ENCODE measurements around the gene CDC42. TPM values are rescaled to one million over a fixed set of nuclear protein-coding genes. Genes with fewer than 3 reads are reported as not detected.

Gene CDC42
- total RNA-seq, 2 donors from 2014 or later = 39.9 to 72.1 TPM

GRCh38 chr1:22024485-22025367 lies 27.8 kb upstream of the CDC42 start:
- peak; percentile 31 to 65 (median 48) for DNase-seq
- Histone ChIP-seq H3K4me1 (peaks cover 27% of the 10 kb centered on the region), H3K27me3 (no peaks in the 10 kb centered on the region), H3K27ac (peak overlapping the region; percentile 65 to 94 (median 90)), H3K4me3 (no peak overlapping the region), H3K9me3 (no peaks in the 10 kb centered on the region), H3K36me3 (replicated peaks in 1 of 2; ENCODE audit: insufficient read depth in 1 of 2, low read depth in 2 of 2) (peaks cover 0 to 2% of the 10 kb centered on the region in 2 donors)
- ATAC-seq = peak; percentile 23
- WGBS, 2 donors = 51 to 56% methylated on average over 31 to 33 of the region's 33 CpGs
- intact Hi-C loops (cut with DNase I) = no loop called here
- TF ChIP-seq POLR2A (IDR thresholded peaks at IDR 0.05) = no peak
- no peak for TF ChIP-seq CTCF (IDR thresholded peaks at IDR 0.05)

DNA sequence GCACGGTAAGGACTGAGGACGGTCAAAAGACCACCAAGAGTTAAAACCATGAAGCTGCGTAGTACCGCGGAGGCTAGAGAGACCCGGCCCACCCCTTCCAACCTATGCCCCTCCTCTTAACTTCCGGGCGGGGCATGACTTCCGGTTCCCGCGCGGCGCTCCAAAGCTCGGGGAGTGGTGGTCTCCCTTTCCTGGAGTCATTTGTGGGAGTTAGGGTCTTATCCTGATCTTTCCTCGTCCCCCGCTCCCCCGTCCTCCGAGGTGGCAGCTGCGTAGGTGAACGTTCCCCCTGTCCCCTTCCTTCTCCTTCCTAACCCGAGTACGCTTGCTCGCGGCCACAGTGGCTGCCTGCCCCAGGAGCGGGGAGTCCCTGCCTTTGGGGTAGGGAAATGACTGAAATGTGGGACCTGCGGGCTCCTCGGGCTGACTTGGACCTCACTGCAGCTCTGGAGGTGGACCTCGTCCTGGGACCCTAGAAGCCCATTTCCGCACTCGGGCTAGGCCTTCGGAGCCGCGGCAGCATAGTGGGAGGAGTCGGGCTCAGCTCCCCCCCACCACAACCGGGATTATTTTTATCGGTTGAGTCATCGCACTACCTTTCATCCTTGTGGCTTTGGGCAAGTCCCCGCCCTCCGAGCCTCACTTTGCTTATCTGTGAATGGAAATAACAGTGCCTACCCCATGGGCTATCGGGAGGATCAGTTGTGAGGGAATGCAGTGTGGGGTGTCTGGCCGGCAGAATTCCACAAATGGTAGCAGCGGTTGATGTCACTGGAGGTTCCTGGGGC lies 26.9 kb upstream of the CDC42 start:
- H3K4me1 ChIP-seq = peaks cover 24% of the 10 kb centered on the region
- peak overlapping the region; percentile 85 to 94 (median 90) for H3K27ac ChIP-seq
- DNase-seq = peak; percentile 67 to 81 (median 78)
- peak; percentile 83 for ATAC-seq
- WGBS, 2 donors = 42 to 46% methylated on average over 42 of the region's 42 CpGs
- intact Hi-C loops (cut with DNase I) = no loop called here
- H3K27me3 ChIP-seq = no peaks in the 10 kb centered on the region
- TF ChIP-seq CTCF (IDR thresholded peaks at IDR 0.05) (no peak), POLR2A (IDR thresholded peaks at IDR 0.05) (peak; percentile 59 to 89 (median 81))
- H3K4me3 ChIP-seq = peak overlapping the region; percentile 21 to 23
- H3K36me3 ChIP-seq (replicated peaks in 1 of 2; ENCODE audit: insufficient read depth in 1 of 2, low read depth in 2 of 2) = peaks cover 0 to 2% of the 10 kb centered on the region in 2 donors
- no peaks in the 10 kb centered on the region for H3K9me3 ChIP-seq

DNA sequence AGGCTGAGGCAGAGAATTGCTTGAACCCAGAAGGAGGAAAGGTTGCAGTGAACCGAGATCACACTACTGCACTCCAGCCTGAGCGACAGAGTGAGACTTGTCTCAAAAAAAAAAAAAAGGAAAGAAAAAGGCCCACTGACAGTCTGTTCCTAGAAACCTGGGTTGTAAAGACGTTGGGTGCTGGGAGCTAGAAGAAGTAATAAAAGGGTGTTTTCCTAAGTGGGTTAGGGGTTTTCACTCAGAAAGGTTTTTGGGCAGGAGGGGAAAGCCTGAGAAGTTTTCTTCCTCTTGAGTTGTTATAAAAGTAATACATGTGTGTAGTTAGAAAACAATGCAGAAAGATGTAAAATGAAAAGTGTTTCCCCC lies 25.6 kb upstream of the CDC42 start:
- DNase-seq = no peak
- Histone ChIP-seq H3K36me3 (replicated peaks in 1 of 2; ENCODE audit: insufficient read depth in 1 of 2, low read depth in 2 of 2) (peaks cover 0 to 2% of the 10 kb centered on the region in 2 donors), H3K4me3 (no peak overlapping the region), H3K9me3 (no peaks in the 10 kb centered on the region), H3K4me1 (peaks cover 24% of the 10 kb centered on the region), H3K27ac (no peak overlapping the region), H3K27me3 (no peaks in the 10 kb centered on the region)
- TF ChIP-seq POLR2A (IDR thresholded peaks at IDR 0.05) = no peak
- TF ChIP-seq CTCF (IDR thresholded peaks at IDR 0.05) = no peak
- intact Hi-C loops (cut with DNase I) = no loop called here
- 87 to 90% methylated on average over 3 of the region's 3 CpGs for WGBS, 2 donors
- ATAC-seq = no peak

DNA sequence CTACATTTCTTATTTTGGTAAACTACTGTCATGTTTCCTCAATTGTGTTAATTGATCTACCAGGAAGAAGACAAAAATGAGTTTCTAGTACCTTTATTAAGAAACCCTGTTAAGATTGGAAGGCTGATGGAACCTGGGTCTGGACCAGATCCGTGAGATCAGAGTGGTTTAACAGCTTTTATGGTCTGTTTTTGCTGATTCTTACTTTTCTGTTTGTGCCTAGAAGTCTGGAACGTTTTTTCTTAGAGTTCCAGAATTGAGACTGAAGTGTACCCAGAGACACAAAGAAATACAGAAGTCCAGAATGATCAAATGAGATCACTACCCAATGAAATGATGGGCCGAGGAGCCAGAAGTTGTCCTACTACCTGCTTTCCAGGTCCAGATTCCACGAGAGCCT lies 22.5 kb upstream of the CDC42 start:
- Histone ChIP-seq H3K4me3 (no peak overlapping the region), H3K9me3 (no peaks in the 10 kb centered on the region), H3K36me3 (replicated peaks in 1 of 2; ENCODE audit: insufficient read depth in 1 of 2, low read depth in 2 of 2) (peaks cover 0 to 2% of the 10 kb centered on the region in 2 donors), H3K27ac (no peak overlapping the region), H3K4me1 (no peaks in the 10 kb centered on the region), H3K27me3 (no peaks in the 10 kb centered on the region)
- intact Hi-C loops (cut with DNase I) = no loop called here
- WGBS, 2 donors = 71 to 75% methylated on average over 4 of the region's 4 CpGs
- ATAC-seq = no peak
- TF ChIP-seq POLR2A (IDR thresholded peaks at IDR 0.05) (no peak), CTCF (IDR thresholded peaks at IDR 0.05) (no peak)
- no peak for DNase-seq
